HCT116 (cell line): ENCODE results near the gene FOXP2. TPM values are rescaled to one million over a fixed set of nuclear protein-coding genes. Genes with fewer than 3 reads are reported as not detected.

Experiments
- ATAC-seq: fragments of 200-7000 bp; cut with Tn5 transposase; 2 replicates; pipeline ENCODE4 v1.9.1; 2020; ENCODE audit warnings: mild to moderate bottlenecking, moderate library complexity
- BruUV-seq: library from RNA; stranded (reverse); fragments of 400-500 nt; replicated peaks from 2 replicates; lab custom pipeline; 2021; lab: Mats Ljungman, UMichigan
- CTCF ChIA-PET: fragments of 300-600 bp; sonication (Branson Sonifier 250); formaldehyde crosslinking; loops from one replicate; lab custom pipeline; 2021; ENCODE audit warnings: antibody characterized with exemption; lab: Charles Lee
- POLR2A ChIA-PET: fragments of 300-600, 350-600 bp; sonication (Branson Sonifier 250); formaldehyde crosslinking; loops from one replicate; lab custom pipeline; 2021; ENCODE audit warnings: antibody characterized with exemption; lab: Charles Lee
- RAD21 ChIA-PET, 2 experiments: fragments of 300-600 bp; sonication (Branson Sonifier 250); formaldehyde crosslinking; loops; one replicate each; lab custom pipeline; 2023; ENCODE audit warnings: low total read pairs in 2 of 2; ENCODE audit not compliant: uncharacterized antibody in 2 of 2, unreplicated experiment in 2 of 2, low non-redundant PET in 1 of 2; lab: Charles Lee
- DNase-seq: peaks from one replicate; pipeline ENCODE4 v3.0.0-alpha.2; 2010; ENCODE audit warnings: low read depth, low spot score
- H2AFZ ChIP-seq: fragments of 200-600 bp; shearing (Covaris generic), sonication (generic); 2 replicates; pipeline ENCODE4 v1.6.1; 2017; ENCODE audit warnings: low read depth, mixed run types, mixed read lengths, antibody characterized with exemption, low read length; ENCODE audit not compliant: poor library complexity, severe bottlenecking
- H3K27ac ChIP-seq: 2 replicates; pipeline ENCODE4 v1.5.1; 2012; ENCODE audit warnings: low read depth, low read length
- H3K27me3 ChIP-seq: fragments of 200-600 bp; sonication (generic); 2 replicates; pipeline ENCODE4 v1.6.1; 2016; ENCODE audit warnings: mixed run types, low read length, mixed read lengths; ENCODE audit not compliant: insufficient read depth
- H3K36me3 ChIP-seq, 2 experiments: fragments of 200-500 bp in 1 of 2; fragments of 200-600 bp in 1 of 2; sonication (Bioruptor generic) in 1 of 2; sonication (generic) in 1 of 2; 2 replicates each; pipeline versions ENCODE4 v1.5.1 to v1.6.1; 2014 to 2016; ENCODE audit warnings: low read length in 2 of 2, inconsistent platforms in 1 of 2, mixed read lengths in 1 of 2, mixed run types in 1 of 2; ENCODE audit not compliant: insufficient read depth in 2 of 2, control insufficient read depth in 1 of 2
- H3K4me1 ChIP-seq, 2 experiments: fragments of 200-600 bp in 1 of 2; sonication (generic) in 1 of 2; 2 replicates each; pipeline versions ENCODE4 v1.5.1 to v1.6.1; 2012 to 2017; ENCODE audit warnings: low read length in 2 of 2, inconsistent platforms in 1 of 2, mild to moderate bottlenecking in 1 of 2, mixed read lengths in 1 of 2, mixed run types in 1 of 2, moderate library complexity in 1 of 2; ENCODE audit not compliant: insufficient read depth in 2 of 2, control insufficient read depth in 1 of 2
- H3K4me2 ChIP-seq: fragments of 200-600 bp; sonication (generic); 2 replicates; pipeline ENCODE4 v1.6.1; 2017; ENCODE audit warnings: mixed run types, low read length, mixed read lengths
- H3K4me3 ChIP-seq, 2 experiments: fragments of 200-600 bp in 1 of 2; sonication (generic) in 1 of 2; replicated peaks in 1 of 2; 2 replicates each; pipeline ENCODE4 v1.5.1; 2011 to 2016; ENCODE audit warnings: low read length in 2 of 2, control low read depth in 1 of 2, low read depth in 1 of 2, mild to moderate bottlenecking in 1 of 2, mixed read lengths in 1 of 2, mixed run types in 1 of 2
- H3K79me2 ChIP-seq: fragments of 200-600 bp; sonication (generic); 2 replicates; pipeline ENCODE4 v1.6.1; 2017; ENCODE audit warnings: mild to moderate bottlenecking, mixed run types, low read length, moderate library complexity, mixed read lengths; ENCODE audit not compliant: insufficient read depth
- H3K9ac ChIP-seq: fragments of 200-600 bp; sonication (generic); 2 replicates; pipeline ENCODE4 v1.6.1; 2016; ENCODE audit warnings: low read length, mixed read lengths
- H3K9me2 ChIP-seq: fragments of 200-600 bp; sonication (generic), shearing (Covaris generic); 2 replicates; pipeline ENCODE4 v1.6.1; 2017; ENCODE audit warnings: mixed run types, mild to moderate bottlenecking, moderate library complexity; ENCODE audit not compliant: insufficient read depth
- H3K9me3 ChIP-seq, 2 experiments: fragments of 200-500 bp in 1 of 2; fragments of 200-600 bp in 1 of 2; sonication (Bioruptor generic) in 1 of 2; sonication (generic) in 1 of 2; 2 replicates each; pipeline ENCODE4 v1.6.1; 2014 to 2017; ENCODE audit warnings: low read length in 2 of 2, mixed read lengths in 2 of 2, inconsistent platforms in 1 of 2, low read depth in 1 of 2, mild to moderate bottlenecking in 1 of 2, mixed run types in 1 of 2, moderate library complexity in 1 of 2; ENCODE audit not compliant: control insufficient read depth in 1 of 2, insufficient read depth in 1 of 2
- H4K20me1 ChIP-seq: fragments of 200-600 bp; sonication (generic), shearing (Covaris generic); 2 replicates; pipeline ENCODE4 v1.6.1; 2017; ENCODE audit warnings: mixed run types, mild to moderate bottlenecking, moderate library complexity; ENCODE audit not compliant: insufficient read depth
- EGR1 ChIP-seq: IDR thresholded peaks from 2 replicates; pipeline ENCODE4 v1.6.1; 2012; ENCODE audit warnings: low read depth
- EZH2phosphoT487 ChIP-seq: fragments of 200-600 bp; IDR thresholded peaks from 2 replicates; pipeline ENCODE4 v1.6.1; 2018; ENCODE audit warnings: antibody characterized with exemption, borderline replicate concordance
- JUND ChIP-seq: IDR thresholded peaks from 2 replicates; pipeline ENCODE4 v1.6.1; 2012
- MAX ChIP-seq: IDR thresholded peaks from 2 replicates; pipeline ENCODE4 v1.6.1; 2012
- POLR2A ChIP-seq: IDR thresholded peaks from 2 replicates; pipeline ENCODE4 v1.7.0; 2011; ENCODE audit warnings: borderline replicate concordance; ENCODE audit not compliant: insufficient read depth, insufficient read length; ENCODE audit errors: extremely low read depth
- REST ChIP-seq: IDR thresholded peaks from 2 replicates; pipeline ENCODE4 v1.6.1; 2012; ENCODE audit warnings: low read depth
- YY1 ChIP-seq: IDR thresholded peaks from 2 replicates; pipeline ENCODE4 v1.6.1; 2011; ENCODE audit warnings: low read length, low read depth, moderate library complexity, mild to moderate bottlenecking; ENCODE audit not compliant: insufficient replicate concordance; ENCODE audit errors: extremely low read depth
- ZNF274 ChIP-seq: fragments of 200-500 bp; sonication (Bioruptor generic); IDR thresholded peaks from 2 replicates; pipeline ENCODE4 v1.6.1; 2014; ENCODE audit warnings: mild to moderate bottlenecking, low read depth, low read length, inconsistent platforms
- intact Hi-C: fragments of 100-400 bp; cut with micrococcal nuclease; formaldehyde crosslinking; loops from 2 replicates; pipeline ENCODE4 v1.10.0; 2022
- total RNA-seq: library from RNA; stranded (reverse); gene quantifications from one replicate; pipeline ENCODE4 v1.2.1, GENCODE V29; 2021; ENCODE audit not compliant: unreplicated experiment

FOXP2 gene
- total RNA-seq, 1 experiment from 2014 or later: 2.5 TPM

- TF ChIP-seq YY1: no peak
- TF ChIP-seq MAX: no peak
Observed at GRCh38 chr7:114412548-114412947, 2.1 kb upstream of the FOXP2 start (continued).

- BruUV-seq: no TSS peak
- Histone ChIP-seq H3K4me2 (no peak overlapping the region), H3K27ac (no peak overlapping the region), H3K4me3 (no peak overlapping the region), H3K9me3 (no peaks in the 10 kb centered on the region), H3K9ac (no peak overlapping the region), H2AFZ (no peak overlapping the region), H3K36me3 (no peaks in the 10 kb centered on the region), H3K79me2 (no peaks in the 10 kb centered on the region), H3K9me2 (no peaks in the 10 kb centered on the region), H3K4me1 (peaks cover 0 to 5% of the 10 kb centered on the region in 2 experiments; a peak in 1 of 4 replicates), H4K20me1 (no peaks in the 10 kb centered on the region), H3K27me3 (no peaks in the 10 kb centered on the region)
- CTCF ChIA-PET: interaction anchor here (1.5 to 3.3 kb wide), 2 partner anchors 13 to 332 kb away, joined by 4 to 18 read pairs; no protein-coding TSS in a partner anchor
- POLR2A ChIA-PET: interaction anchor here (1.0 kb wide), 1 partner anchor 13 kb away, joined by 3 read pairs; no protein-coding TSS in a partner anchor
- intact Hi-C loops: no loop called here
- RAD21 ChIA-PET: no interaction called here
- DNase-seq: no peak
- ATAC-seq: no peak
- TF ChIP-seq EGR1: no peak
- TF ChIP-seq POLR2A: no peak
- no peak for TF ChIP-seq REST
- TF ChIP-seq ZNF274: no peak
- no peak for TF ChIP-seq JUND
- no peak for TF ChIP-seq EZH2phosphoT487
Observed at GRCh38 chr7:114413761-114414155, 857 bp upstream of the FOXP2 start.
